ENCODE data around the gene RCAN1.

RCAN1 gene

GRCh38 chr21:34590520-34590919 is 24.4 kb downstream of the RCAN1 start:
- no peak overlapping the region for H3K4me3 ChIP-seq (ENCODE audit: low read depth, low read length)
- H3K4me1 ChIP-seq (ENCODE audit: control insufficient read depth, insufficient read depth, low read length), result no peaks in the 10 kb centered on the region
- POLR2A ChIA-PET, result no interaction called here
- H3K27ac ChIP-seq (ENCODE audit: extremely low read depth, low read depth, low read length), result no peak overlapping the region
- no peaks in the 10 kb centered on the region for H3K36me3 ChIP-seq (ENCODE audit: control insufficient read depth in 2 of 2, insufficient read depth in 1 of 2, low read length in 2 of 2)
- TF ChIP-seq GLIS1 (tag by site-specific recombination; IDR thresholded peaks at IDR 0.05) (no peak), ATF2 (tag by site-specific recombination; IDR thresholded peaks at IDR 0.05; ENCODE audit: low read depth) (no peak), ZNF366 (tag by site-specific recombination; conservative IDR thresholded peaks at IDR 0.05) (no peak), SCRT2 (tag by site-specific recombination; IDR thresholded peaks at IDR 0.05) (no peak), ZNF621 (tag by site-specific recombination; IDR thresholded peaks at IDR 0.05) (no peak), RBAK (tag by site-specific recombination; IDR thresholded peaks at IDR 0.05) (no peak), ZNF830 (tag by site-specific recombination; IDR thresholded peaks at IDR 0.05; ENCODE audit: low read depth) (no peak), ZSCAN30 (tag by site-specific recombination; IDR thresholded peaks at IDR 0.05) (no peak), ZNF549 (tag by site-specific recombination; IDR thresholded peaks at IDR 0.05) (no peak), HOXA7 (CRISPR knock-in tag; IDR thresholded peaks at IDR 0.05; ENCODE audit: borderline replicate concordance) (no peak), SETDB1 (IDR thresholded peaks at IDR 0.05; ENCODE audit: insufficient read length, low read length) (no peak), ZBTB49 (tag by site-specific recombination; IDR thresholded peaks at IDR 0.05; ENCODE audit: low read depth) (no peak), ZNF274 (IDR thresholded peaks at IDR 0.05; ENCODE audit: low read length) (no peak), ZNF274 (tag by site-specific recombination; IDR thresholded peaks at IDR 0.05; ENCODE audit: borderline replicate concordance) (no peak), ZNF518A (tag by site-specific recombination; conservative IDR thresholded peaks at IDR 0.05; ENCODE audit: low read depth) (no peak)
- H3K9me3 ChIP-seq (ENCODE audit: control insufficient read depth, insufficient read depth, low read depth, low read length), result no peaks in the 10 kb centered on the region
- CTCF ChIA-PET, result interaction anchor here (1.1 to 4.0 kb wide), 3 partner anchors 12 to 68 kb away, joined by 3 to 36 read pairs (median 3); no protein-coding TSS in a partner anchor

GRCh38 chr21:34589511-34590282 is 25.2 kb downstream of the RCAN1 start:
- no peaks in the 10 kb centered on the region for H3K4me1 ChIP-seq (ENCODE audit: control insufficient read depth, insufficient read depth, low read length)
- H3K36me3 ChIP-seq (ENCODE audit: control insufficient read depth in 2 of 2, insufficient read depth in 1 of 2, low read length in 2 of 2), result no peaks in the 10 kb centered on the region
- H3K27ac ChIP-seq (ENCODE audit: extremely low read depth, low read depth, low read length), result no peak overlapping the region
- ChIA-PET CTCF (interaction anchor here (0.6 to 0.7 kb wide), 2 partner anchors 12 to 392 kb away, joined by 3 to 4 read pairs; no protein-coding TSS in a partner anchor), POLR2A (no interaction called here)
- TF ChIP-seq ZNF19 (tag by site-specific recombination; IDR thresholded peaks at IDR 0.05; ENCODE audit: low read depth), result no peak
- TF ChIP-seq ZBTB20 (tag by site-specific recombination; IDR thresholded peaks at IDR 0.05), result no peak
- TF ChIP-seq ZNF701 (tag by site-specific recombination; IDR thresholded peaks at IDR 0.05), result peak; percentile 90
- no peak for TF ChIP-seq ZNF645 (tag by site-specific recombination; IDR thresholded peaks at IDR 0.05)
- no peaks in the 10 kb centered on the region for H3K9me3 ChIP-seq (ENCODE audit: control insufficient read depth, insufficient read depth, low read depth, low read length)
- H3K4me3 ChIP-seq (ENCODE audit: low read depth, low read length), result no peak overlapping the region
